A204.1 (cell line): ENCODE results near the gene GLTP.
"Not testable (repeated sequence)": the region's sequence is repeated elsewhere in the genome, so short reads cannot be mapped to it uniquely, and the experiment has no call there.

Experiments
- FAIRE-seq: peaks from 2 replicates; lab custom pipeline; 2012; peaks lifted over from hg19 to GRCh38; lab: Jason Lieb, UNC

The GLTP gene

DNA sequence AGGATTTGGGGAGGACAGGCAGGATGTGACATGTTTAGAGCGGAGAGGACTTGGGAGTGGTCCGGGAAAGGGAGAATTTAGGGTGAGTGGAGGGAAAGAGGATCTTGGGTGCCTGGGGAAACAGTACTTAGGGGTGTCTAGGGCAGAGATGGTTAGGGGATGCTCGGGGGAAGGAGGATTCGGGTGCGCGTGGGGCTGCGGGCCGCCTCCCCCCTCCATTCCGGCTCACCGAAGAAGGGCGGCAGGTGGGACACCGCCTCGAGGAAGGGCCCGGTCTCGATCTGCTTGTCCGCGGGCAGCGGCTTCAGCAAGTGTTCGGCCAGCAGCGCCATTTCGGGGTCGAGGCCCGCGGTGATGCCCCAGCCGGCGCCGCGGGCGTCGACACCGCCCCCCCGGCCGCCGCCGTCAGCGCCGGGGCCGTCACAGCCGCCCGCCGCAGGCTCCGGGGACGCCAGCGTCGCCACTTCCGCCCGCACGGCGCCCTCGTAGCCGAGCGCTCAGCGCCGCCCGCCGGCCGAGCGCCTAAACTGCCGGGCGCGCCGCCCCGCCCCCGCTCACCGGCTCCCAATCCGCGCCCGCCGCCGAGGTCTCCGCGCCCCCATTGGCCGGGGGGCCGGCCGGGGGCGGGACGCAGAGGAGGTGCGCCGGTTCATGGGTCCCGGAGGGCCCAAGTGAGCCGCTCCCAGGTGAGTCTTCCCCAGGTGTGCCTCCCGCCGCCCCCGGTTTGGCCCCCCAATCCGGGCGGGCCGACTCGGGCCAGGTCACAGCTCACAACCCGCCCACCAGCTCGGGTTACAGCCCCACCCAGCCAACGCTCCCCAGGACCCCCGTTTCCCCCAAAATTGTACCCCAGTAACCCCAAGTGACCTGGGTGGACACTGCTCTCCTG lies at the start of gene GLTP:
GLTP (minus strand) TSS at position 499 of the 889 bp plus-strand sequence; CDS start at position 332, 167 bp downstream.
- FAIRE-seq = no peak

DNA sequence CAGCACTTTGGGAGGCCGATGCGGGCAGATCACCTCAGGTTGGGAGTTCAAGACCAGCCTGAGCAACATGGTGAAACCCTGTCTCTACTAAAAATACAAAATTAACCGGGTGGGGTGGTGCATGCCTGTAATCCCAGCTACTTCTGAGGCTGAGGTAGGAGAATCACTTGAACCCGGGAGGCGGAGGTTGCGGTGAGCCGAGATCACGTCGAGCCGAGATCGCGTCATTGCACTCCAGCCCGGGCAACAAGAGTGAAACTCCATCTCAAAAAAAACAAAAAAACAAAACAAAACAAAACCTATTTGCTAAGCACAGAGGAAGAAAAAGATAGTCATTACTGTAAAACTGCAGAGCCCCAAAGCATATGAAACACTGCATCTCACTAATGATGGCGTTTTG lies 49.0 kb upstream of the GLTP start:
- FAIRE-seq = not testable (repeated sequence)

DNA sequence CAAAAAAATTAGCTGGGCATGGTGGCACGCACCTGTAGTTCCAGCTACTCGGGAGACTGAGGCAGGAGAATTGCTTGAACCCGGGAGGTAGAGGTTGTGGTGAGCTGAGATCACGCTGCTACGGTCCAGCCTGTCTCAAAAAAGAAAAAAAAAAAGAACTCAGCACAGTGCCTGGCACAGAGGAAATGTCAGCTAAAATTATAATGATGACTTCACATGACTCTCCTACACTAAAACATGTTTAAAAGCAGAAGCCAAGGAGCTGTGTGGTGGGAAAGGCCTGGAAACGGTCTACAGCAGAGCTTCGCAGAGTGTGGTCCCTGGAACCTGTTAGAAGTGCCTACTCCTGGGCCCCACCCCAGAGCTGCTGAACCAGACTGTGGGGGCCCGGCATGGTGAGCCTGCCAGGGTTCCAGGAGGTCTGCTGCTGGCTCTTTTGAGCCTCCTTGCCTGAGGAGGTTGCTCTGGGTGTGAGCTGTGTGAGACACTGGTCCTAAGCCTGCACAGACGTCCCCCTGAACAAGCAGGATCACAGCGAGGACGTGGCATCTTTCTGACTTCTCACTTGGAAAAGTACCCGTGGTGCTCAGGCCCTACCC lies 47.8 kb upstream of the GLTP start:
- no peak for FAIRE-seq

DNA sequence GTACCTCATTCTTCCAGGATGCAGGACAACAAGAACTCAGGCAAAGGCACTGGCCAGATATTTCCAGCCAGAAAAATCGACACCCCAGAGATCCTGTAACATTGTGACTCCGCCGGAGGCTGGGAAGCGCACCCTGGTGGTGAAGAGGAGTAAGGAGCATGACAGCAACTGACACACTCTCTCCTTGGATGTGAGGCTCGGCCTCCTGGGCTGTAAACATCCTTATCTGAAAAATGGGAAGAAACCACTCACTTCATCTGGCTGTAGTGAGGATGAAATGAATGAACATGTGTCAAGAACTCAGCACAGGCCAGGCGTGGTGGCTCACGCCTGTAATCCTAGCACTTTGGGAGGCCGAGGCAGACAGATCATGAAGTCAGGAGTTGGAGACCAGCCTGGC lies 47.3 kb upstream of the GLTP start:
- no peak for FAIRE-seq

- no peak for FAIRE-seq
Measured at GRCh38 chr12:109926488-109927210, 46.3 kb upstream of the GLTP start.

- no peak for FAIRE-seq
Measured at GRCh38 chr12:109926016-109926415, 45.7 kb upstream of the GLTP start.

- FAIRE-seq = no peak
Measured at GRCh38 chr12:109925185-109925840, 45.0 kb upstream of the GLTP start.

GRCh38 chr12:109923481-109924245 lies 43.3 kb upstream of the GLTP start:
- no peak for FAIRE-seq

- FAIRE-seq = no peak
Measured at GRCh38 chr12:109923038-109923437, 42.7 kb upstream of the GLTP start.

- no peak for FAIRE-seq
Measured at GRCh38 chr12:109921982-109922381, 41.6 kb upstream of the GLTP start.

DNA sequence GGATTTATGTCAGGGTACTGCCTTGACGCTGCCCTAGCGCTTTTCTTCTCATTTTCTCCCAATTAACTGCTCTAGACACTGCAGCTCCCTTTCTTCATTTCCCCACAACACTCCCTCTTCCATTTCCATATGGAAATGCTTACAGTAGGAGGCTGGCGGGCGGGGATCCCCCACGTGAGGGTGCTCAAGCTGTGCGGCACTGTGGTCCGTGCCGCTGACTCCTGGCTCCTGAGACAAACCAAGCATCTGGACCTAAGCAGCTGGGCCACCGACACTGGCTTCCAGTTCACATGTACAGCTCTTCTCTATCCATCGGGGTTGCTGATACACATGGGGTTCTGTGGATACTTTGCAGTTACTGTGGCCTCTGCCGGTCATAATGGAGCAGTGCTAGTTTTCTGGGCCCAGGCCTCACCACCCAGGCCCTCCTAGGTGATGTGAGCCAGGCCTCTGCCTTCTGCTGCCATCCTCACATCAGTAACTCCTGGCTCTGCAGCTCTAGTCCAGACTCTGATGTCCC lies 40.0 kb upstream of the GLTP start:
- no peak for FAIRE-seq

- FAIRE-seq = no peak
Measured at GRCh38 chr12:109919456-109919855, 39.1 kb upstream of the GLTP start.

DNA sequence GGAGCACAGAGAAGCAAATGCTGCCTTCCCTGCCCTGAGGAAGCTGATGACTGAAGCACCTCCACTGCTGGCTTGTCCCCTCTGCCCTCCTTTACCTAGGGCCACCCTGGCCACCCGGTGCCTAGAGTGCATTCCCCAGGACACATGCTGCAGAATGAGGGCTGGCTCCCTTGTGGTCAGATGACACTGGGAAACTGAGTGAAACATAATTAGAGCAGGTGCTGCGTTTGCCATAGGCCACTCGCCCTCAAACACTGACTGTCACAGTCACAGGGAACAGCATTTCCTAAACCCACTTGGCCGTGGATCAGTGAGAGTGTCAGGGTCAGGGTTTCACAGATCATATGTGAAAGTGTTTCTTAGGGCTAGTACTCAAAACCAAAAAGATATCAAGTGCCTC lies 35.7 kb upstream of the GLTP start:
- FAIRE-seq = no peak

GRCh38 chr12:109915171-109916040 lies 35.1 kb upstream of the GLTP start:
- no peak for FAIRE-seq

- FAIRE-seq = no peak
Measured at GRCh38 chr12:109914461-109914860, 34.1 kb upstream of the GLTP start.

DNA sequence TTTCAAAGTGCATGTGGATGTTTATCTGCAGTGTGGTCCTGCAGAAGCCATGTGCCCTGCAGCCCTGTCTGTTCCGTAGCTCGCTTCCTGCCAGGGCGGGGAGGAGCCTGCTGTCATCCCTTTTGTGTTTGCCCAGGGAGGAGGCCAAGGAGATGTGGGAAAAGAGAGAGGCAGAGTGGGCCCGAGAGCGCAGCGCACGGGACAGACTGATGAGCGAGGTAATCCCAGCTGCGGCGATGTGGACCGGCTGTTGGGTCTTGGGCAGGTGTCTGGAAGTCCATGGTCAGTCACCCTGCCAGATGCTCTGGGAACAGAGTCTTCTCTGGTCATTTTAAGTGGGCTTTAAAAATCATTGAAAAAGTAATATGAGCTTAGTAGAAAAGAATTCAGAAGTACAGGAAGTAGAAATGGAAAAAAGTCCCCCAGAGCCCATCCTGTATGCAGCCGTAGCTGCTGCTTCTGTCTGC lies 32.5 kb upstream of the GLTP start:
- FAIRE-seq = no peak

DNA sequence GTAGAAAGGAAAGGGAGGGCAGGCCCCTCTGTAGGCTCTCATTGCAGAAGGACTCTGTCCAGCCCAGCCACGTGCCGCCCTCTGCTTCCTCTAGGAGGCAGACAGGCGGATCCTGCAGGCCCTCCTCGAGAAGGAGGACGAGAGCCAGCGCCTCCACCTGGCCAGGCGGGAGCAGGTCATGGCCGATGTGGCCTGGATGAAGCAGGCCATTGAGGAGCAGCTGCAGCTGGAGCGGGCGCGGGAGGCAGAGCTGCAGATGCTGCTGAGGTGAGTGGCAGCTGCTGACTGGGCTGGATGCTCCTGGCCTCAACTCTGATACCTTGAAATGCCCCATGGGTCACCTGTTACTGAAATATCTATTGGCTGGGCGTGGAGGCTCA lies 30.6 kb upstream of the GLTP start:
- no peak for FAIRE-seq

- FAIRE-seq = no peak
Measured at GRCh38 chr12:109910254-109910968, 30.1 kb upstream of the GLTP start.

GRCh38 chr12:109905301-109905700 lies 25.0 kb upstream of the GLTP start:
- FAIRE-seq = no peak

GRCh38 chr12:109902891-109903418 lies 22.6 kb upstream of the GLTP start:
- FAIRE-seq = no peak
